Stimulated activated CD8-positive, alpha-beta memory T cell treated with anti-CD3 and anti-CD28 coated beads, Interleukin-15, amount 100 ng/mL, for 1 hour (primary cell): Measurements from ENCODE around the gene PKD1L1.

ENCODE experiments used
- DNase-seq: peaks from one replicate; pipeline ENCODE4 v3.0.0-alpha.2; 2020; ENCODE audit warnings: low read depth

PKD1L1 gene

GRCh38 chr7:47873762-47874161 lies 74.5 kb downstream of the PKD1L1 start:
- no peak for DNase-seq

- DNase-seq = no peak
These were observed 81.0 kb downstream of the PKD1L1 start for GRCh38 chr7:47867286-47867685.

DNA sequence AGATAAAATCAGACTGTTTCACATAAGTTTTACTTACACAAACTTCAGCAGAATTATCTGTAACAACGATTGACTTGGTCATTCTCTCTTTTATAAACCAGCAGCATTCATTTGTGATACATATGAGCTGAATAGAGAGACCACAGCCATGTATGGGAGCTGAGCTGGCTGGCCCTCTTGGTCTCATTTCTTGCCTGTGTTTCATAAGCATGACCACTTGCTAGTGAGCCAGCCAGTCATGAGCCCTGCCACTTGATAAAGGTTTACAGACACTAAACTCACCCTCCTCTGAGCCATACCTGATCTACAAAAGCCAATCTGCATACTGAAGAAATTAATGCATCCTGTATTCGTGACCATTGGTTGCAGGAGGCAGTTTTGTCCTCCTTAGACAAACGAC lies 82.1 kb downstream of the PKD1L1 start:
- no peak for DNase-seq

GRCh38 chr7:47852330-47853245 lies 95.7 kb downstream of the PKD1L1 start:
- no peak for DNase-seq

DNA sequence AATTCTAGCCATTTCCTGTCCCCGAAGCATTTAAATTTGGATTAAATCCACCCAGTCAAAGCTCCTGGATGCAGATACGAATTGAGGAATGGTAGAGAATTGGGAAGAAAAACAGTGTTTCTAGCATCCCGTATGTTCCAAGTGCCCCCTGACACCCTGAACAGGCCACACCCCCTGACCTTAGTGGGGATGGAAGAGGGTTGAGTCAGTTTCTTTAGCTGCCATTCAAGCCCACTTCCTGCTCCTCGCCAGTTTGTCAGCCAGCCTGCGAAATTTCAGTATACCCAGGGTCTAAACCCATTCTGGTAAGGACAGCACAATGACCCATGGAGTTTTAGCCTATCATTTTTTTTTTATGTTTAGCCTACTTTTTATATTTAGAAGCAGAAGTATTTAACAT lies 101.1 kb downstream of the PKD1L1 start:
- no peak for DNase-seq

GRCh38 chr7:47846138-47846836 lies 102.0 kb downstream of the PKD1L1 start:
- no peak for DNase-seq

GRCh38 chr7:47844311-47844710 lies 104.0 kb downstream of the PKD1L1 start:
- no peak for DNase-seq

GRCh38 chr7:47843291-47843690 lies 105.0 kb downstream of the PKD1L1 start:
- DNase-seq = no peak

- DNase-seq = no peak
These were observed 108.9 kb downstream of the PKD1L1 start for GRCh38 chr7:47839381-47839780.

DNA sequence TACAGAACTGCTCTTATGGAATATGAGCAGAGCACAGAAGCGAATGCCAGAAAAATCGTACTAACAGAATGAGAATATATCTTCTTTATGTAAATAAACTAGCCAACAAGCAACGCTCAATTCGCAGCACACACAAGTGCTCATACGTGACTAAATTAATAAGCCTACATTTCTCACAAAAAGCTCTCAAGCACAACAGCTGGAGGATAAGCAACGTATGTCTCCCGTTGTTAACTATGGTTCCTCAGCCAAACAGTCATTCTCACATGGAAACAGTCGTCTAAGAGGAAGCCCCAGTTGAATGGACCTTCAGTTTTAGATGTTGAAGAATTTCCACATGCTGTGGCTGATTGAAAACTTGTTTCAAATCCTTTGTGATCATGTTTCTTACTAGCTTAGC lies 110.4 kb downstream of the PKD1L1 start:
- DNase-seq = no peak

GRCh38 chr7:47836503-47837202 lies 111.6 kb downstream of the PKD1L1 start:
- no peak for DNase-seq

GRCh38 chr7:47836080-47836479 lies 112.2 kb downstream of the PKD1L1 start:
- no peak for DNase-seq

DNA sequence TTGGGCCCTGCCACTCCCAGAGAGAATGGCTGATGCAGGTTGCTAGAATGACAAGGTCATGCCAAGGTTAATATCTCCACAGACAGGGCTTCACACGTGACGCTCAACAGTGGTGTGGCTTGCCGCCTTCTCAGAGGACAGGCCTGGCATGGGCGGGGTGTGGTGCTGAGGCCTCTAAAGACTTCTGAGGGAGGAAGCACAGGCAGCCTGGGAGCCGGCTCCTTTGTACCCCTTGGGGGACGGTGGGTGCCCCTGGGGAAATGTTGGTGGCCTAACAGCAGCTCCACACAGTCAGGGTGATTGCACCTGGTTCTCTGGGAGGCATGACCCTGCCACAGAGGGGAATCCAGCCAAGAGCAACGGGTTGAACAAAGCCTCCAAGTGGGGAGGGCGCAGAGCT lies 115.1 kb downstream of the PKD1L1 start:
- no peak for DNase-seq

DNA sequence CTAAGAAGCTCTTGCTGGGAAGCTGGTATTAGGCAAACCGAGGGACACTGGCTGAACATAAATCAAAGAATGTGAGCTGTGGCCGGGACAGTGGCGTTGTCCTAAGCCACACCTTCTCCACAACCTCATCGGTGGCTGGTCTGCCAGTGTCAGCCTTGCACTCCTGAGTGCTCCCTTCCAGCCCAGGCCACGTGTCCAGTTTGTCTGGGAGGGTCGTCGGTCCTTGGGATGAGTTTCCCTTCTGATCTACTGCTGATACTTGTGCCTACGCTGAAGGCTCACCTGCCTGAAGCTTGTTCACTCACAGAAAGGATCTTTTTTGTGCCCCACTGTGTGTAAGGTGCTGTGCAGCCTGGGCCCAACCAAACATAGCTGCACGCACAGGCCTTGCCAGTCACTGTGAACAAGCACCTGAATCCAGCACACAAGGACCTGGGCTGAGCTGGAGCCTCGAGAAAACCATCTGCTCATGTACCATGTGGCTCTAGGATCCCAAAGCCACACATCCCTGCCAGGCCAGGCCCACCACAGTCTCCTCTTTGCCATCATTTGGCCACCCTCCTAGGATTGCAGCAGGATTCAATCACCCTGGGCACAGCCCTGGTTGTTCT lies 116.1 kb downstream of the PKD1L1 start:
- no peak for DNase-seq

- DNase-seq = no peak
These were observed 118.3 kb downstream of the PKD1L1 start for GRCh38 chr7:47830015-47830414.

DNA sequence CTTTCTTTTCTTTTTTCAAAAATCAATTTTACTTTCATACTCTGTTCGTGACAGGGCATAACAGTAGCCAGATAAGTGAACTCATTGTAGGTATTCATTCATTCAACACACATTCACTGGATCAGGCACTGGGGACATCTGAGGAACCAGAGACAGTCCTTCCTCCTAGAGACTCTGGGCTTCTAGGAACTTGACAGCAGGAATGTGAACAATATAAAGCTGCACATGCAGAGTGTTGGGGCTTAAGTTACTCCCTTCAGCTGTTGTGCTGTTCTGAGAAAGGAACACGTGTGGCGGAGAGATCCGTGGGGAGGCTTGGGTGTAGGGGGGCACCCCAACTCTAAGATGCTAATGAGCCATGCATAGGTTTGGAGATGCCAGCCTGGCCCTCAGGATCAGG lies 120.4 kb downstream of the PKD1L1 start:
- DNase-seq = no peak

- no peak for DNase-seq
These were observed 120.9 kb downstream of the PKD1L1 start for GRCh38 chr7:47827351-47827756.

- no peak for DNase-seq
These were observed 121.5 kb downstream of the PKD1L1 start for GRCh38 chr7:47826754-47827153.

DNA sequence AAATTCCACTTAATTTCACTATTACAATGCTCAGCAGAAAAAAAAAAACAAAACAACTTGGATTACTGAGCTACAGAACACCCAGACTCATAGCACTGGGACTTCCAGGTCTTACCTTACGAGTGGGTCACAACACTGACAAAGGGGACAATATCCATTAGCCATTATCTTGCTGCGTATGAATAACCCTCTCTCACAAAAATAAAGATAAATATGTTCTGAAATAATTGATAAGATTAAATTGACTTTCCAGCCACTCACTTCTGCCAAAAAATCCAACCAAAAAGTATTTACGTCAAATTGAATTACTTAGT lies 128.7 kb downstream of the PKD1L1 start:
- DNase-seq = no peak

- DNase-seq = no peak
These were observed 129.3 kb downstream of the PKD1L1 start for GRCh38 chr7:47818796-47819606.

GRCh38 chr7:47817917-47818316 lies 130.3 kb downstream of the PKD1L1 start:
- DNase-seq = no peak

DNA sequence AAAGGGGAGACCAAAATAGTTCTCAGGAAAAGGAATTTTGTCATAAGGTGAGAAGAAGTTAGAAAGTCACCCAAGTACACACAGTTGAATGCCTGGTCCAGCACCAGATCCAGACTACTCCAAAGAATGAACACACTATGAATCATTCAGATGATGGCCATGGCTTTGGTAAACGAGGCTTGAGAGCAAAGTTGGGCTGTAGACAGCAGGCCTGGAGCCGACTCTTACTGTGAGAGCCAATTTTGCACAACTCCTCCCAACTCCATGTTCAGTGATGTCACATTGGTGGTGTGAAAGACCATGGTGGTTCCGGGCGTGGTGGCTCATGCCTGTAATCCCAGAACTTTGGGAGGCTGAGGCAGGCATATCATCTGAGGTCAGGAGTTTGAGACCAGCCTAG lies 131.6 kb downstream of the PKD1L1 start:
- no peak for DNase-seq
